ENCODE measurements around the gene STK33.

- TF ChIP-seq POLR2A (IDR thresholded peaks at IDR 0.05; ENCODE audit: low read length), result no peak
- TF ChIP-seq GATA1 (IDR thresholded peaks at IDR 0.05; ENCODE audit: low read depth, low read length), result no peak
These were observed 9.7 kb upstream of the STK33 start for GRCh38 chr11:8603696-8604077.

All from erythroblast (primary cell).